Endothelial cell of umbilical vein (primary cell): ENCODE measurements around the gene PCSK6. TPM values are rescaled to one million over a fixed set of nuclear protein-coding genes. Genes with fewer than 3 reads are reported as not detected.

Experiments
- BruUV-seq: library from RNA; stranded (reverse); fragments of 400-500 nt; replicated peaks from 2 replicates; lab custom pipeline; 2021; lab: Mats Ljungman, UMichigan
- CTCF ChIA-PET: fragments of 300-600, 350-600 bp; sonication (Branson Sonifier 250); formaldehyde crosslinking; loops from one replicate; lab custom pipeline; 2021; ENCODE audit warnings: antibody characterized with exemption, inconsistent platforms; lab: Charles Lee
- POLR2A ChIA-PET: fragments of 300-600, 350-600 bp; sonication (Branson Sonifier 250); formaldehyde crosslinking; loops from one replicate; lab custom pipeline; 2021; ENCODE audit warnings: antibody characterized with exemption, inconsistent platforms; lab: Charles Lee
- DNase-seq: peaks from one replicate; pipeline ENCODE4 v3.0.0-alpha.2; 2011; ENCODE audit warnings: low read depth, low spot score
- FAIRE-seq: peaks from 2 replicates; lab custom pipeline; 2011; peaks lifted over from hg19 to GRCh38; lab: Jason Lieb, UNC
- H2AFZ ChIP-seq: 2 replicates; pipeline ENCODE4 v1.6.0; 2012; ENCODE audit warnings: low read depth, low read length, control low read depth, inconsistent platforms
- H3K27ac ChIP-seq: 2 replicates; pipeline ENCODE4 v1.5.1; 2011; ENCODE audit warnings: low read depth, mild to moderate bottlenecking, control low read depth, low read length, moderate library complexity; ENCODE audit not compliant: insufficient read depth
- H3K27me3 ChIP-seq, 2 experiments: 2 replicates each; pipeline versions ENCODE4 v1.6.0 to v1.6.1; 2011; ENCODE audit warnings: low read length in 2 of 2, mixed read lengths in 1 of 2; ENCODE audit not compliant: control insufficient read depth in 2 of 2, insufficient read depth in 2 of 2
- H3K36me3 ChIP-seq, 2 experiments: 2 replicates in 1 of 2; 3 replicates in 1 of 2; pipeline ENCODE4 v1.5.1; 2011; ENCODE audit warnings: low read length in 2 of 2, mild to moderate bottlenecking in 1 of 2, moderate library complexity in 1 of 2; ENCODE audit not compliant: control insufficient read depth in 2 of 2, insufficient read depth in 2 of 2; ENCODE audit errors: extremely low read depth in 1 of 2
- H3K4me1 ChIP-seq: 3 replicates; pipeline ENCODE4 v1.5.1; 2011; ENCODE audit warnings: mild to moderate bottlenecking, low read length; ENCODE audit not compliant: control insufficient read depth, insufficient read depth; ENCODE audit errors: extremely low read depth
- H3K4me2 ChIP-seq: 2 replicates; pipeline ENCODE4 v1.6.1; 2011; ENCODE audit warnings: low read length, control low read depth, mixed read lengths; ENCODE audit not compliant: insufficient read depth
- H3K4me3 ChIP-seq, 3 experiments: fragments of 200-600 bp in 1 of 3; sonication (generic), shearing (Covaris generic) in 1 of 3; replicated peaks in 1 of 3; 2 replicates each; pipeline ENCODE4 v1.5.1; 2011 to 2016; ENCODE audit warnings: control low read depth in 3 of 3, low read length in 3 of 3, mild to moderate bottlenecking in 2 of 3, inconsistent platforms in 1 of 3, low read depth in 1 of 3, moderate library complexity in 1 of 3; ENCODE audit not compliant: insufficient read depth in 1 of 3
- H3K79me2 ChIP-seq: 2 replicates; pipeline ENCODE4 v1.6.0; 2012; ENCODE audit warnings: low read length, inconsistent platforms; ENCODE audit not compliant: control insufficient read depth, insufficient read depth
- H3K9ac ChIP-seq: replicated peaks from 2 replicates; pipeline ENCODE3; 2011; ENCODE audit warnings: low read length, control low read depth; ENCODE audit not compliant: insufficient read depth; ENCODE audit errors: extremely low read depth
- H3K9me1 ChIP-seq: replicated peaks from 3 replicates; pipeline ENCODE4 v1.6.0; 2011; ENCODE audit warnings: mild to moderate bottlenecking, low read length; ENCODE audit not compliant: control insufficient read depth, insufficient read depth; ENCODE audit errors: extremely low read depth
- H3K9me3 ChIP-seq: replicated peaks from 2 replicates; pipeline ENCODE4 v1.5.1; 2012; ENCODE audit warnings: low read length, inconsistent platforms; ENCODE audit not compliant: control insufficient read depth, insufficient read depth
- H4K20me1 ChIP-seq: replicated peaks from 2 replicates; pipeline ENCODE3; 2011; ENCODE audit warnings: mild to moderate bottlenecking, low read length; ENCODE audit not compliant: control insufficient read depth, insufficient read depth; ENCODE audit errors: extremely low read depth
- CTCF ChIP-seq, 2 donors: IDR thresholded peaks; 1 replicate in 1 of 2; 2 replicates in 1 of 2; pipeline ENCODE4 v1.5.1; 2011; ENCODE audit warnings: low read length in 2 of 2, mild to moderate bottlenecking in 2 of 2, moderate library complexity in 2 of 2, control low read depth in 1 of 2, inconsistent platforms in 1 of 2, low read depth in 1 of 2; ENCODE audit not compliant: insufficient read depth in 1 of 2; ENCODE audit errors: extremely low read depth in 1 of 2
- FOS ChIP-seq: IDR thresholded peaks from 2 replicates; pipeline ENCODE4 v1.6.1; 2011; ENCODE audit warnings: mild to moderate bottlenecking, low read length, moderate library complexity, borderline replicate concordance; ENCODE audit not compliant: insufficient read depth
- JUN ChIP-seq: IDR thresholded peaks from 2 replicates; pipeline ENCODE4 v1.6.1; 2011; ENCODE audit warnings: borderline replicate concordance, low read depth; ENCODE audit not compliant: insufficient read length, insufficient read depth
- POLR2A ChIP-seq: IDR thresholded peaks from 2 replicates; pipeline ENCODE4 v1.6.1; 2012; ENCODE audit warnings: low read depth, mild to moderate bottlenecking, control low read depth, low read length
- POLR2AphosphoS5 ChIP-seq: IDR thresholded peaks from 2 replicates; pipeline ENCODE4 v1.6.1; 2012; ENCODE audit warnings: low read depth, mild to moderate bottlenecking, control low read depth, low read length, moderate library complexity; ENCODE audit not compliant: insufficient read depth
- dilution Hi-C: fragments of 300-500 bp; cut with MboI; formaldehyde crosslinking; loops from one replicate; pipeline ENCODE4 v1.15.0; 2019; ENCODE audit warnings: low sequenced_read_pairs; ENCODE audit not compliant: extremely low pct_ligation_motif_present
- intact Hi-C: fragments of 100-400 bp; cut with micrococcal nuclease; formaldehyde crosslinking; loops from one replicate; pipeline ENCODE4 v1.10.0; 2022
- polyA plus RNA-seq, 4 experiments: library from polyadenylated mRNA; depleted of rRNA in 3 of 4; stranded (reverse) in 3 of 4; unstranded in 1 of 4; fragments of >200 nt; gene quantifications; 2 replicates each; pipeline versions ENCODE4 v1.2.1 to v1.2.3, GENCODE V29; 2011 to 2012; ENCODE audit warnings: missing spikeins in 1 of 4
- total RNA-seq: library from RNA; stranded (reverse); gene quantifications from 2 replicates; pipeline ENCODE4 v1.2.3, GENCODE V29; 2021

PCSK6 gene
- total and polyA plus RNA-seq, 2 donors (not counting 3 experiments of a cell fraction or from before 2014, with no cell fraction given), result 0.18 to 0.69 TPM

- BruUV-seq, result no TSS peak
- ChIA-PET POLR2A (no interaction called here), CTCF (interaction anchor here (0.8 to 7.5 kb wide), 3 partner anchors 17 to 337 kb away, joined by 3 to 90 read pairs (median 82); no protein-coding TSS in a partner anchor)
- no peak overlapping the region for H3K9ac ChIP-seq
- FAIRE-seq (no peak), DNase-seq (no peak)
- H4K20me1 ChIP-seq, result no peaks in the 10 kb centered on the region
- no peaks in the 10 kb centered on the region for H3K27me3 ChIP-seq
- TF ChIP-seq POLR2AphosphoS5, result no peak
- TF ChIP-seq JUN, result no peak
- TF ChIP-seq FOS, result no peak
- TF ChIP-seq POLR2A, result no peak
- no peak for TF ChIP-seq CTCF (IDR thresholded peaks at IDR 0.05; ENCODE audit: extremely low read depth in 1 of 2, insufficient read depth in 1 of 2, low read depth in 1 of 2, low read length in 2 of 2)
- intact Hi-C loops, result loop anchor here (5.0 kb wide), 1 partner anchor 274 kb away; no protein-coding TSS in a partner anchor
- no peak overlapping the region for H3K27ac ChIP-seq
- H3K9me1 ChIP-seq, result no peaks in the 10 kb centered on the region
- no peak overlapping the region for H3K4me3 ChIP-seq
- H3K9me3 ChIP-seq, result no peaks in the 10 kb centered on the region
- H3K36me3 ChIP-seq, result no peaks in the 10 kb centered on the region
- dilution Hi-C loops, result no loop called here
- no peak overlapping the region for H2AFZ ChIP-seq
- no peaks in the 10 kb centered on the region for H3K4me1 ChIP-seq
- no peak overlapping the region for H3K4me2 ChIP-seq
- no peaks in the 10 kb centered on the region for H3K79me2 ChIP-seq
These were observed 186.1 kb downstream of the PCSK6 start for GRCh38 chr15:101303408-101303807.
